Measurements from ENCODE around the gene NDUFS3.

DNA sequence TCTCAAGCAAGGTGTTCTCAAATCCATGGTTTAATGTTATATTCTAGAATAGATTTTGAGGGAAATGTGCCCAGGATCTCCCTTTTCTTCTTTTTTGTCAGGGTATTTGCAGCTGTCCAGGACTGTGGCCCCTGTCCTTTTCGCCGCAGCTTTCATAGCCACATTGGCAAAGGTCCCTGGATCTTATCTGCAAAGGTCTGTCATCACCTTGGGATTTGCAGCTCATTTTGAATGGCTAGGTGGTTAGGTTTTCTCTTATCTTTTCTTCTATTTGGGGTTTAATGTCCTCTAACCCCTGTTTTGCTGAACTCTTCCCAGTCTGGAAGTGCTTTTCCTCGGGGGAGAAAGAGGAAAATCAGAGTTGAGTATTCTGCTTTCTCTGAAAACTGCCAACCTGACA is 27.0 kb downstream of the NDUFS3 start:
- TF ChIP-seq, protein P1, sequence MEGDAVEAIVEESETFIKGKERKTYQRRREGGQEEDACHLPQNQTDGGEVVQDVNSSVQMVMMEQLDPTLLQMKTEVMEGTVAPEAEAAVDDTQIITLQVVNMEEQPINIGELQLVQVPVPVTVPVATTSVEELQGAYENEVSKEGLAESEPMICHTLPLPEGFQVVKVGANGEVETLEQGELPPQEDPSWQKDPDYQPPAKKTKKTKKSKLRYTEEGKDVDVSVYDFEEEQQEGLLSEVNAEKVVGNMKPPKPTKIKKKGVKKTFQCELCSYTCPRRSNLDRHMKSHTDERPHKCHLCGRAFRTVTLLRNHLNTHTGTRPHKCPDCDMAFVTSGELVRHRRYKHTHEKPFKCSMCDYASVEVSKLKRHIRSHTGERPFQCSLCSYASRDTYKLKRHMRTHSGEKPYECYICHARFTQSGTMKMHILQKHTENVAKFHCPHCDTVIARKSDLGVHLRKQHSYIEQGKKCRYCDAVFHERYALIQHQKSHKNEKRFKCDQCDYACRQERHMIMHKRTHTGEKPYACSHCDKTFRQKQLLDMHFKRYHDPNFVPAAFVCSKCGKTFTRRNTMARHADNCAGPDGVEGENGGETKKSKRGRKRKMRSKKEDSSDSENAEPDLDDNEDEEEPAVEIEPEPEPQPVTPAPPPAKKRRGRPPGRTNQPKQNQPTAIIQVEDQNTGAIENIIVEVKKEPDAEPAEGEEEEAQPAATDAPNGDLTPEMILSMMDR (conservative IDR thresholded peaks at IDR 0.05 in 1 of 2, IDR thresholded peaks at IDR 0.05 in 1 of 2; ENCODE audit: extremely low read depth in 1 of 2, insufficient read depth in 1 of 2, low read depth in 1 of 2, low read length in 2 of 2) = no peak
- no peak for TF ChIP-seq EZH2 (IDR thresholded peaks at IDR 0.05; ENCODE audit: borderline replicate concordance, low read length)
